DOHH2 (cell line): ENCODE measurements around the gene FAM24A.

Source experiments
- EZH2phosphoT487 ChIP-seq: fragments of 200-600 bp; sonication (generic); IDR thresholded peaks from 2 replicates; pipeline ENCODE4 v1.6.1; 2017; ENCODE audit warnings: borderline replicate concordance, mild to moderate bottlenecking, antibody characterized with exemption, low read length, moderate library complexity, mixed read lengths
- TF ChIP-seq, protein P1 (sequence below): fragments of 200-600 bp; sonication (generic); IDR thresholded peaks from one replicate; pipeline ENCODE4 v1.5.1; 2014; ENCODE audit warnings: antibody characterized with exemption, mild to moderate bottlenecking, low read depth, low read length; ENCODE audit not compliant: poor library complexity, severe bottlenecking

DNA sequence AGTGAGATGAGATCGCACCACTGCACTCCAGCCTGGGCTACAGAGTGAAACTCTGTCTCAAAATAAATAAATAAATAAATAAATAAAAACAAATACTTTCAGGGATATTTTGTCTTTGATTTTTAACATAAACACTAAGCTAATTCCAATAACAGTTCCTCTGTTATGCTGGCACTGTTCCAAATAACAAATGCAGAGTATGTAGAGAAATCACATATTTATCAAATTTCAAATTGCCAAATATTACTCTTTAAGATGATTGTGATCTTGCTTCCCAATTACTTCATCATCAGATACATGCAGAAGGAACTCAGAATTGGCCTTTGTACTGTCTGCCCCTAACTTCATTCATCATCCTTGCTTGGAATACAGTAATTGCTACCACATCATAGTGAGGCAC is 19.7 kb downstream of the FAM24A start:
- TF ChIP-seq, protein P1, sequence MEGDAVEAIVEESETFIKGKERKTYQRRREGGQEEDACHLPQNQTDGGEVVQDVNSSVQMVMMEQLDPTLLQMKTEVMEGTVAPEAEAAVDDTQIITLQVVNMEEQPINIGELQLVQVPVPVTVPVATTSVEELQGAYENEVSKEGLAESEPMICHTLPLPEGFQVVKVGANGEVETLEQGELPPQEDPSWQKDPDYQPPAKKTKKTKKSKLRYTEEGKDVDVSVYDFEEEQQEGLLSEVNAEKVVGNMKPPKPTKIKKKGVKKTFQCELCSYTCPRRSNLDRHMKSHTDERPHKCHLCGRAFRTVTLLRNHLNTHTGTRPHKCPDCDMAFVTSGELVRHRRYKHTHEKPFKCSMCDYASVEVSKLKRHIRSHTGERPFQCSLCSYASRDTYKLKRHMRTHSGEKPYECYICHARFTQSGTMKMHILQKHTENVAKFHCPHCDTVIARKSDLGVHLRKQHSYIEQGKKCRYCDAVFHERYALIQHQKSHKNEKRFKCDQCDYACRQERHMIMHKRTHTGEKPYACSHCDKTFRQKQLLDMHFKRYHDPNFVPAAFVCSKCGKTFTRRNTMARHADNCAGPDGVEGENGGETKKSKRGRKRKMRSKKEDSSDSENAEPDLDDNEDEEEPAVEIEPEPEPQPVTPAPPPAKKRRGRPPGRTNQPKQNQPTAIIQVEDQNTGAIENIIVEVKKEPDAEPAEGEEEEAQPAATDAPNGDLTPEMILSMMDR: no peak
- no peak for TF ChIP-seq EZH2phosphoT487
